Epithelial cell of esophagus (primary cell): ENCODE measurements around the gene ANKRD24.
"Not testable (repeated sequence)": the region's sequence is repeated elsewhere in the genome, so short reads cannot be mapped to it uniquely, and the experiment has no call there.

Experiments
- DNase-seq: peaks from one replicate; pipeline ENCODE4 v3.0.0; 2010; ENCODE audit warnings: low read depth
- H3K4me3 ChIP-seq: 2 replicates; pipeline ENCODE4 v1.5.1; 2011; ENCODE audit warnings: mild to moderate bottlenecking, low read length, control low read depth
- TF ChIP-seq, protein P1 (sequence below): IDR thresholded peaks from 2 replicates; pipeline ENCODE4 v1.5.1; 2011; ENCODE audit warnings: low read depth, mild to moderate bottlenecking, low read length, control low read depth, inconsistent platforms; ENCODE audit not compliant: insufficient read depth; ENCODE audit errors: missing control alignments

The ANKRD24 gene

DNA sequence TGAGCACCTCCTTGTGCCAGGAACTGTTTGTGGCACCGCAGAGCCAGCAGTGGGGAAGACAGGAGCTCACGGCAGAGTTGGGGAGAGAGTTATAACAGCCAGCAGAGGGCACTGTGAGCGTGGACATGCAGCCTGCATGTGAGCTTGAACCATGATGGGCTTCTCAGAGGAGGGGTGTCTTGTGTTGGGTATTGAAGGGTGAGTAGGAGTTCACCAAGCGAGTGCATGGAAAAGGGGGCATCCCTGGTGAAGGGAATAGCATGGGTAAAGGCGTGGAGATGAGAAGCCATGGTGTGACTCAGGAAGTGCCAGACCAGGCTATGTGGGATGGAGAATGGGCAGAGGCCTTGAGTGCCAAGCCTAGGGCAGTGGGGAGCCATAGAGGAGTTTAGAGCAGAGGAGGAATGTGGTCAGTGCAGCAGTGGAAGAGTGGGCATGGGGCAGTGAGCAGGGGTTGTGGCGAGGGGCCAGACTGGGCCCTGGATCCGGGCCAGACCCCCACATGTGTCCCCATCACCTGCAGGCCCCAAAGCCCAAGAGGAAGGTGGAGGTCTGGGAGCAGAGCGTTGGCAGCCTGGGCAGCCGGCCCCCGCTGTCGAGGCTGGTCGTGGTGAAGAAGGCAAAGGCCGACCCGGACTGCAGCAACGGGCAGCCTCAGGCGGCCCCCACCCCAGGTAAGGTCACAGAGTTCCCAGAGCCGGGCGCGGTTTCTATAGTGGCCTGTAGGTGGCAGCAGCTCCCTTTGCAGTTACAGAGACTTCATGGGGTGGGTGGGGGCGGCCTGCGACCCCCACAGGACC, 84.8 kb downstream of the ANKRD24 start:
- no peak overlapping the region for H3K4me3 ChIP-seq
- peak; percentile 66 for DNase-seq
- TF ChIP-seq, protein P1, sequence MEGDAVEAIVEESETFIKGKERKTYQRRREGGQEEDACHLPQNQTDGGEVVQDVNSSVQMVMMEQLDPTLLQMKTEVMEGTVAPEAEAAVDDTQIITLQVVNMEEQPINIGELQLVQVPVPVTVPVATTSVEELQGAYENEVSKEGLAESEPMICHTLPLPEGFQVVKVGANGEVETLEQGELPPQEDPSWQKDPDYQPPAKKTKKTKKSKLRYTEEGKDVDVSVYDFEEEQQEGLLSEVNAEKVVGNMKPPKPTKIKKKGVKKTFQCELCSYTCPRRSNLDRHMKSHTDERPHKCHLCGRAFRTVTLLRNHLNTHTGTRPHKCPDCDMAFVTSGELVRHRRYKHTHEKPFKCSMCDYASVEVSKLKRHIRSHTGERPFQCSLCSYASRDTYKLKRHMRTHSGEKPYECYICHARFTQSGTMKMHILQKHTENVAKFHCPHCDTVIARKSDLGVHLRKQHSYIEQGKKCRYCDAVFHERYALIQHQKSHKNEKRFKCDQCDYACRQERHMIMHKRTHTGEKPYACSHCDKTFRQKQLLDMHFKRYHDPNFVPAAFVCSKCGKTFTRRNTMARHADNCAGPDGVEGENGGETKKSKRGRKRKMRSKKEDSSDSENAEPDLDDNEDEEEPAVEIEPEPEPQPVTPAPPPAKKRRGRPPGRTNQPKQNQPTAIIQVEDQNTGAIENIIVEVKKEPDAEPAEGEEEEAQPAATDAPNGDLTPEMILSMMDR = peak; percentile 74

DNA sequence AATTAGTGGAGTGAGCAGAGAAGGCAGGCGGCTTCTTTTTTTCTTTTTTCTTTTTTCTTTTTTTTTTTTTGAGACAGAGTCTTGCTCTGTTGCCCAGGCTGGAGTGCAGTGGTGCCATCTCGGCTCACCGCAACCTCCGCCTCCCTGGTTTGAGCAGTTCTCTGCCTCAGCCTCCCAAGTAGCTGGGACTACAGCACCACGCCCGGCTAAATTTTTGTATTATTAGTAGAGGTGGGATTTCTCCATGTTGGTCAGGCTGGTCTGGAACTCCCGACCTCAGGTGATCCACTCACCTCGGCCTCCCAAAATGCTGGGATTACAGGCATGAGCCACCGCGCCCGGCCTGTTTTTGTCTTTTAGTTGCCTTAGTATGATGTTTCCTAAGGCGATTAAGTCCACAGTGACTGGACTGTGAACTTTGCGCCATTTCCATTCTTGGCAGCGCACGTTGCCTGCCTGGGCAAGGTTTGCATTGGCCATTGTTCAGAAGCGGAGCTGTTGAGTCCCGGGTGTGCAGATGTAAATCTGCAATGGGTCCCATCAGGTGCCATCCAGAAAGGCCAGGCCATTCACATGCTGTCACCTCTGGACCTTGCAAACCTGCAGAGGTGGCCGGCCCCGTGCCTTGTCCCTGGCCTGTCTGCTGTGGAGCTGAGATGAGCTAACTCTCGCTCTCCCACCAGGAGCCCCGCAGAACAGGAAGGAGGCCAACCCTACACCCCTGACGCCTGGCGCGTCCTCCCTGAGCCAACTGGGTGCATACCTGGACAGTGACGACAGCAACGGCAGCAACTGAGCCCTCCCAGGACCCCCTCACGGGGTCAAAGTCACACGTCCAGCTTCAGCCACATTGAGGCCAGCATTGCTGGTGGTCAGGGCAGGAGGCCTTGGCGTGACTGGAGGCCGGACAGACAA, 85.7 kb downstream of the ANKRD24 start:
- no peak for DNase-seq
- TF ChIP-seq, protein P1 = no peak

DNA sequence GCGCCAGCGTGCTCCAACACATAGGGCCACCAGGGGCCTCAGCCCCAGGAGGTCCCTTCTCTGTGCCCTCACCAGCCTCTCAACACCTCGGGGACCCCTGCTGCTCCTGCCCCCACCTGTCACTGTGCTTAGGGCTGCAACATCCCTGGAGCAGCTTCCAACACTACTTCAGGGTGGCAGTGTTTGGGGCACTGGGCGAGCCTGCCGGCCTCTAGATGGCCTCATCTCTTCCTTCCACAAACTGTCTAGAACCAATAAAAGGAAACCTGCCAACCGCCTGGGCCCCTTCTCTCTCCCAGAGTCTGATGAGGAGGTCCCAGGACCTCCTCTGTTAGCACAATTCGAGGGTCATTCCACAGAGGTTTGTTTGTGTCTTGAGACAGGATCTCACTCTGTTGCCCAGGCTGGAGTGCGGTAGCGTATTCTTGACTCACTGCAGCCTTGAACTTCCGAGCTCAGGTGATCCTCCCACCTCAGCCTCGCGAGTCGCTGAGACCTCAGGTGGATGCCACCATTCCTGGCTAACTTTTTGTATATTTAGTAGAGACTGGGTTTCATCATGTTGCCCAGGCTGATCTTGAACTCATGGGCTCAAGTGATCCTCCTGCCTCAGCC, 86.4 kb downstream of the ANKRD24 start:
- TF ChIP-seq, protein P1 = no peak
- H3K4me3 ChIP-seq = no peak overlapping the region
- DNase-seq = no peak

More for the DNA sequence above, 85.7 kb downstream of the ANKRD24 start:
- H3K4me3 ChIP-seq = no peak overlapping the region

DNA sequence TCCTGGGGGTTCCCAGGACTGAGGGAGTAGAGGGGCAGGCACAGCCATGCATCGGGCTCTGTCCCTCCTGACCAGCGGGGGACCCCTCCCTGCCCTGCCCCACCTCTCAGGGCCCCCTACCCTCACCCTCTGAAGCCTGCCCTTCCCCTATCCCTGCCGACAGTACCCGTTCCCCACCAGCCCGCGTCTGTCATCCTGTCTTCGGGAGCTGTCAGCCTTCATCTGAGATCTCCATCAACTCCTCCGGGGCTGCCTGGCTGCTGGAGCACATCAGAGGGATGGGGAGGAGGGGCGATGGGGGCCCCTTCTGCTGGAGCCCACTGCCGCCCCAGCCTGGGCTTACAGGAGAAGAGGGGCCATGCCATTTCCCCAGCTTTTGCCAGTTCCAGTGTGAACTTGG, 90.4 kb downstream of the ANKRD24 start:
- no peak for DNase-seq
- TF ChIP-seq, protein P1 = no peak
- H3K4me3 ChIP-seq = no peak overlapping the region

DNA sequence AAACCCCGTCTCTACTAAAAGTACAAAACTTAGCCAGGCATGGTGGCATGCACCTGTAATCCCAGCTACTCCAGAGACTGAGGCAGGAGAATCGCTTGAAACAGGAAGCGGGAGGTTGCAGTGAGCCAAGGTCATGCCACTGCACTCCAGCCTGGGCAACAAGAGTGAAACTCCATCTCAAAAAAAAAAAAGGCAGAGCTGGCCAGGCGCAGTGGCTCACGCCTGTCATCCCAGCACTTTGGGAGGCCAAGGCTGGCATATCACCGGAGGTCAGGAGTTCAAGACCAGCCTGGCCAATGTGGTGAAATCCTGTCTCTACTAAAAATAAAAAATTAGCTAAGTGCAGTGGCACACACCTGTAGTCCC, 91.8 kb downstream of the ANKRD24 start:
- H3K4me3 ChIP-seq, DNase-seq: not testable (repeated sequence)
